ENCODE measurements around the gene SMYD3.
A peak's percentile ranks its signal among the peaks of the same experiment; 100 is the strongest.

Gene SMYD3

DNA sequence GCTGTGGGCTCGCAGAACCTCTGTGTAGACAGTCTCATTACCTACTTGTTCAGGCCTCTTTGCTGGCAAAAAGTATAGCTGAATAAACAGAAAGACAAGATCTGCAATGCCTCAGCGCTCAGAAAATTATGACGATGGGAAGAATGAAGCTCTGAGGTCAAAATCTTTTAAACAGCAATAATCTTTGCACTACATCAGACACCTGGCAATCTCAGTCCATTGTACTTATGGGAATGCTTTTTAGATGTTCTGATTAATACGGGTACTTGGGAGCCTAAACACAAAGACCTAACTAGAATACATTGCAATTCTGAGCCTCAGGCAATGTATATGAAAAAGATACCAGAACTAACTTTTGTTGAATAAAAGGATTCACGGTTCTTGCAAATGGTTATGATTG, 410.7 kb downstream of the SMYD3 start:
- no peak overlapping the region for H3K14ac ChIP-seq (ENCODE audit: low read length in 2 of 2)
- no peak overlapping the region for H3K27ac ChIP-seq (ENCODE audit: low read length, poor library complexity, severe bottlenecking)
- H2BK12ac ChIP-seq (ENCODE audit: low read length in 2 of 2), result no peak overlapping the region
- H3K4ac ChIP-seq (ENCODE audit: low read depth in 1 of 2, low read length in 2 of 2), result no peak overlapping the region
- no peaks in the 10 kb centered on the region for H3K9me3 ChIP-seq (ENCODE audit: control insufficient read depth, low read length)
- no peak overlapping the region for H2AFZ ChIP-seq (ENCODE audit: low read depth, low read length)
- H4K91ac ChIP-seq (ENCODE audit: low read length), result no peak overlapping the region
- H3K36me3 ChIP-seq (ENCODE audit: control insufficient read depth in 1 of 2, insufficient read depth in 2 of 2, low read depth in 1 of 2, low read length in 2 of 2), result no peaks in the 10 kb centered on the region
- H2BK120ac ChIP-seq (ENCODE audit: low read depth, low read length), result no peak overlapping the region
- 100% methylated on average over 3 of the region's 5 CpGs for WGBS
- no peak overlapping the region for H2BK5ac ChIP-seq (ENCODE audit: low read depth, low read length, poor library complexity, severe bottlenecking)
- H3K23ac ChIP-seq (ENCODE audit: low read length in 2 of 2), result no peak overlapping the region
- H3K27me3 ChIP-seq (ENCODE audit: control insufficient read depth in 1 of 2, insufficient read depth in 1 of 2, low read length in 2 of 2), result no peaks in the 10 kb centered on the region
- no peaks in the 10 kb centered on the region for H3K4me1 ChIP-seq (ENCODE audit: control insufficient read depth, insufficient read depth, low read depth, low read length)
- no peak for DNase-seq
- H3K4me3 ChIP-seq (ENCODE audit: insufficient read depth in 1 of 2, low read depth in 1 of 2, low read length in 2 of 2), result no peak overlapping the region
- no peak overlapping the region for H3K4me2 ChIP-seq (ENCODE audit: low read length, poor library complexity, severe bottlenecking)
- no peak overlapping the region for H4K8ac ChIP-seq (ENCODE audit: low read length)
- no peak overlapping the region for H2BK15ac ChIP-seq (ENCODE audit: low read depth, poor library complexity, severe bottlenecking)
- no peak overlapping the region for H3K18ac ChIP-seq (ENCODE audit: low read depth in 1 of 2, low read length in 2 of 2)
- no peak overlapping the region for H3K9ac ChIP-seq (ENCODE audit: low read length)
- no peak overlapping the region for H2AK5ac ChIP-seq (ENCODE audit: low read length, severe bottlenecking)
- H3K79me1 ChIP-seq (replicated peaks; ENCODE audit: low read length, poor library complexity, severe bottlenecking), result peaks cover 4% of the 10 kb centered on the region

DNA sequence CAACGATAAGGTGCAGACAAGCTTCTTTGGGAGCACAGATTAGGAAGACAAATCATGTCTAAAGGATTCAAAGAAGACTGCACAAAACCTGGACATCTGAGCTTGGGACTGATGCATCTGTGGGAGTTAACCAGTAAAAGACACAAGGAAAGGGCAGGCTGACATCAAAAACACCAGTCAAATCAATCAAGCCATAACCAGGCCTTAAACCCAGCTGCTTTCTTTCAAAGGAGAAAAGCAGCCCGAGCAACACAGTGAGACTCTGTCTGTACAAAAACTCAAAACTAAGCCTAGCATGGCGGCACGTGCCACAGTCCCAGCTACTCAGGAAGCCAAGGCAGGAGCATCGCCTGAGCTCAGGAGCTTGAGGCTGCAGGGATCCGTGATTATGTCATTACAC, 411.6 kb downstream of the SMYD3 start:
- H2BK12ac ChIP-seq (ENCODE audit: low read length in 2 of 2), result no peak overlapping the region
- no peak overlapping the region for H2AK5ac ChIP-seq (ENCODE audit: low read length, severe bottlenecking)
- H4K91ac ChIP-seq (ENCODE audit: low read length), result no peak overlapping the region
- no peak overlapping the region for H3K4me3 ChIP-seq (ENCODE audit: insufficient read depth in 1 of 2, low read depth in 1 of 2, low read length in 2 of 2)
- H3K23ac ChIP-seq (ENCODE audit: low read length in 2 of 2), result no peak overlapping the region
- no peak overlapping the region for H3K4ac ChIP-seq (ENCODE audit: low read depth in 1 of 2, low read length in 2 of 2)
- no peak overlapping the region for H2AFZ ChIP-seq (ENCODE audit: low read depth, low read length)
- H3K14ac ChIP-seq (ENCODE audit: low read length in 2 of 2), result no peak overlapping the region
- no peaks in the 10 kb centered on the region for H3K27me3 ChIP-seq (ENCODE audit: control insufficient read depth in 1 of 2, insufficient read depth in 1 of 2, low read length in 2 of 2)
- H2BK120ac ChIP-seq (ENCODE audit: low read depth, low read length), result no peak overlapping the region
- H2BK15ac ChIP-seq (ENCODE audit: low read depth, poor library complexity, severe bottlenecking), result no peak overlapping the region
- 96% methylated on average over 6 of the region's 6 CpGs for whole genome bisulfite sequencing
- H2BK5ac ChIP-seq (ENCODE audit: low read depth, low read length, poor library complexity, severe bottlenecking), result no peak overlapping the region
- no peak overlapping the region for H3K9ac ChIP-seq (ENCODE audit: low read length)
- no peak overlapping the region for H3K27ac ChIP-seq (ENCODE audit: low read length, poor library complexity, severe bottlenecking)
- no peaks in the 10 kb centered on the region for H3K9me3 ChIP-seq (ENCODE audit: control insufficient read depth, low read length)
- H3K4me2 ChIP-seq (ENCODE audit: low read length, poor library complexity, severe bottlenecking), result no peak overlapping the region
- peaks cover 0 to 4% of the 10 kb centered on the region in 2 experiments for H3K36me3 ChIP-seq (ENCODE audit: control insufficient read depth in 1 of 2, insufficient read depth in 2 of 2, low read depth in 1 of 2, low read length in 2 of 2)
- peaks cover 10% of the 10 kb centered on the region for H3K79me1 ChIP-seq (replicated peaks; ENCODE audit: low read length, poor library complexity, severe bottlenecking)
- H3K18ac ChIP-seq (ENCODE audit: low read depth in 1 of 2, low read length in 2 of 2), result peak overlapping the region in 1 of 2 experiments; percentile 11
- no peaks in the 10 kb centered on the region for H3K4me1 ChIP-seq (ENCODE audit: control insufficient read depth, insufficient read depth, low read depth, low read length)
- DNase-seq, result no peak
- H4K8ac ChIP-seq (ENCODE audit: low read length), result no peak overlapping the region

DNA sequence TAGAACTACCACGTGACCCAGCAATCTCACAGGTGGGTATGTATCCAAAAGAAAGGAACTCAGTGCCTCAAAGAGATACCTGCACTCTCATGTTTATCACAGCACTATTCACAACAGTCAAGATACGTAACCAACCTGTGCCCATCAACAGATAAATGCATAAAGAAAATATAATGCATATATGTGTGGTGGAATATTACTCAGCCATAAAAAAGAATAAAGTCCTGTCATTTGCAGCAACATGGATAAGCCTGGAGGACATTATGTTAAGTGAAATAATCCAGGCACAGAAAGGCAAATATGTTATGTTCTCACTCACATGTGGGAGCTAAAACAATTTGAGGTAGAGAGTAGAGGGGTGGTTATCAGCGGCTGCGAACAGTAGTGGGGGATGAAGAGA, 413.8 kb downstream of the SMYD3 start:
- no peak for DNase-seq
- Histone ChIP-seq H2BK120ac (ENCODE audit: low read depth, low read length) (no peak overlapping the region), H3K9ac (ENCODE audit: low read length) (no peak overlapping the region), H4K91ac (ENCODE audit: low read length) (no peak overlapping the region), H3K36me3 (ENCODE audit: control insufficient read depth in 1 of 2, insufficient read depth in 2 of 2, low read depth in 1 of 2, low read length in 2 of 2) (peaks cover 0 to 4% of the 10 kb centered on the region in 2 experiments), H3K27me3 (ENCODE audit: control insufficient read depth in 1 of 2, insufficient read depth in 1 of 2, low read length in 2 of 2) (no peaks in the 10 kb centered on the region), H2BK5ac (ENCODE audit: low read depth, low read length, poor library complexity, severe bottlenecking) (no peak overlapping the region), H3K14ac (ENCODE audit: low read length in 2 of 2) (no peak overlapping the region), H3K18ac (ENCODE audit: low read depth in 1 of 2, low read length in 2 of 2) (no peak overlapping the region), H3K4me3 (ENCODE audit: insufficient read depth in 1 of 2, low read depth in 1 of 2, low read length in 2 of 2) (no peak overlapping the region), H3K79me1 (replicated peaks; ENCODE audit: low read length, poor library complexity, severe bottlenecking) (peaks cover 10% of the 10 kb centered on the region), H2BK15ac (ENCODE audit: low read depth, poor library complexity, severe bottlenecking) (no peak overlapping the region), H3K9me3 (ENCODE audit: control insufficient read depth, low read length) (no peaks in the 10 kb centered on the region), H3K4me1 (ENCODE audit: control insufficient read depth, insufficient read depth, low read depth, low read length) (no peaks in the 10 kb centered on the region), H3K27ac (ENCODE audit: low read length, poor library complexity, severe bottlenecking) (no peak overlapping the region), H3K4ac (ENCODE audit: low read depth in 1 of 2, low read length in 2 of 2) (no peak overlapping the region), H4K8ac (ENCODE audit: low read length) (no peak overlapping the region), H2AFZ (ENCODE audit: low read depth, low read length) (no peak overlapping the region), H2BK12ac (ENCODE audit: low read length in 2 of 2) (no peak overlapping the region), H2AK5ac (ENCODE audit: low read length, severe bottlenecking) (no peak overlapping the region), H3K23ac (ENCODE audit: low read length in 2 of 2) (no peak overlapping the region), H3K4me2 (ENCODE audit: low read length, poor library complexity, severe bottlenecking) (no peak overlapping the region)
- 100% methylated on average over 1 of the region's 4 CpGs for WGBS

DNA sequence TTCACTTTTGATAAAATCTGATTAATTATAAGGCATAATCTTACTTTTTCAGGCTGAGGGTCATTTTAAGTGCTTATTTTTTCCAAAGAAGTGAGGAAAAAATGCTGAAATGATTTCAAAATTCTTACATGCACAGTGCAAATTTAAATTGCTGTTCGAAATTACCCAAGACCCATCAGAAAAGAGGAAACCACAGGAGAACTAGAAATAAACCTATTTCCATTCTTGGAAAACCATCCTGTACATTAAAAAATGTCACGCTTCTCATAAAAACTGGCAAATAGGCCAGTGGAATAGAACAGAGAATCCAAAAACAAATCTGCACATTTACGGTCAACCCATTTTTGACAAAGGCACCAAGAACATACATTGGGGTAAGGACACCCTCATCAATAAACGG, 414.9 kb downstream of the SMYD3 start:
- WGBS, result 98% methylated on average over 4 of the region's 4 CpGs

More for the DNA sequence above, 414.9 kb downstream of the SMYD3 start:
- no peak overlapping the region for H2BK12ac ChIP-seq (ENCODE audit: low read length in 2 of 2)
- H3K9ac ChIP-seq (ENCODE audit: low read length), result no peak overlapping the region
- H3K4me1 ChIP-seq (ENCODE audit: control insufficient read depth, insufficient read depth, low read depth, low read length), result no peaks in the 10 kb centered on the region
- no peak overlapping the region for H3K4me2 ChIP-seq (ENCODE audit: low read length, poor library complexity, severe bottlenecking)
- no peak overlapping the region for H3K27ac ChIP-seq (ENCODE audit: low read length, poor library complexity, severe bottlenecking)
- no peak overlapping the region for H2BK15ac ChIP-seq (ENCODE audit: low read depth, poor library complexity, severe bottlenecking)
- no peak overlapping the region for H2BK120ac ChIP-seq (ENCODE audit: low read depth, low read length)
- H4K8ac ChIP-seq (ENCODE audit: low read length), result no peak overlapping the region
- H3K36me3 ChIP-seq (ENCODE audit: control insufficient read depth in 1 of 2, insufficient read depth in 2 of 2, low read depth in 1 of 2, low read length in 2 of 2), result peaks cover 0 to 4% of the 10 kb centered on the region in 2 experiments
- H3K27me3 ChIP-seq (ENCODE audit: control insufficient read depth in 1 of 2, insufficient read depth in 1 of 2, low read length in 2 of 2), result no peaks in the 10 kb centered on the region
- peaks cover 4% of the 10 kb centered on the region for H3K9me3 ChIP-seq (ENCODE audit: control insufficient read depth, low read length)
- no peak for DNase-seq
- no peak overlapping the region for H3K4me3 ChIP-seq (ENCODE audit: insufficient read depth in 1 of 2, low read depth in 1 of 2, low read length in 2 of 2)
- no peak overlapping the region for H3K18ac ChIP-seq (ENCODE audit: low read depth in 1 of 2, low read length in 2 of 2)
- peak overlapping the region in 1 of 2 experiments; percentile 9 for H3K14ac ChIP-seq (ENCODE audit: low read length in 2 of 2)
- H4K91ac ChIP-seq (ENCODE audit: low read length), result no peak overlapping the region
- H2AFZ ChIP-seq (ENCODE audit: low read depth, low read length), result no peak overlapping the region
- H3K79me1 ChIP-seq (replicated peaks; ENCODE audit: low read length, poor library complexity, severe bottlenecking), result peaks cover 10% of the 10 kb centered on the region
- no peak overlapping the region for H2BK5ac ChIP-seq (ENCODE audit: low read depth, low read length, poor library complexity, severe bottlenecking)
- H2AK5ac ChIP-seq (ENCODE audit: low read length, severe bottlenecking), result no peak overlapping the region
- H3K23ac ChIP-seq (ENCODE audit: low read length in 2 of 2), result no peak overlapping the region
- H3K4ac ChIP-seq (ENCODE audit: low read depth in 1 of 2, low read length in 2 of 2), result no peak overlapping the region
